ENCODE data around the gene KLHL24. TPM values are rescaled to one million over a fixed set of nuclear protein-coding genes. Genes with fewer than 3 reads are reported as not detected.

The KLHL24 gene
- total and polyA plus RNA-seq, 2 of the 13 experiments (the other 11 are each of a cell fraction or from before 2014, with no cell fraction given): 6.9 to 15.7 TPM

Other genes with a start within 250 kb of the KLHL24 start
- not detected in 2 replicates for gene MCF2L2, start 207.0 kb upstream of the KLHL24 start, total RNA-seq (2016; rRNA removed; fragmentation: Illumina TruSeq; extraction: Trizol)
- not detected in 2 replicates for gene MCF2L2, start 207.0 kb upstream of the KLHL24 start, polyA plus RNA-seq (2011; rRNA removed)
- not detected in 2 replicates for gene KLHL6, start 79.9 kb upstream of the KLHL24 start, total RNA-seq (2016; rRNA removed; fragmentation: Illumina TruSeq; extraction: Trizol)
- gene KLHL6, start 79.9 kb upstream of the KLHL24 start, polyA plus RNA-seq (2011; rRNA removed): not detected in 2 replicates
- 16.0 and 18.6 TPM in 2 replicates for gene YEATS2, start 62.2 kb downstream of the KLHL24 start, total RNA-seq (2016; rRNA removed; fragmentation: Illumina TruSeq; extraction: Trizol)
- 28.4 and 33.7 TPM in 2 replicates for gene YEATS2, start 62.2 kb downstream of the KLHL24 start, polyA plus RNA-seq (2011; rRNA removed)
- 0.62 TPM in 1 of 2 replicates, not detected in the other for gene MAP6D1, start 190.0 kb downstream of the KLHL24 start, total RNA-seq (2016; rRNA removed; fragmentation: Illumina TruSeq; extraction: Trizol)
- gene MAP6D1, start 190.0 kb downstream of the KLHL24 start, polyA plus RNA-seq (2011; rRNA removed): 0.12 and 0.34 TPM in 2 replicates
- 58.6 and 60.5 TPM in 2 replicates for gene PARL, start 249.3 kb downstream of the KLHL24 start, total RNA-seq (2016; rRNA removed; fragmentation: Illumina TruSeq; extraction: Trizol)
- gene PARL, start 249.3 kb downstream of the KLHL24 start, polyA plus RNA-seq (2011; rRNA removed): 39.1 and 46.3 TPM in 2 replicates

Data from HepG2 (cell line).